ENCODE data around the gene PHACTR3.

GRCh38 chr20:59830665-59831023, 226.3 kb downstream of the PHACTR3 start:
- TF ChIP-seq CTCF (IDR thresholded peaks at IDR 0.05) (no peak), EZH2phosphoT487 (IDR thresholded peaks at IDR 0.05) (no peak)

All from neural progenitor cell (in vitro differentiated cells).